ENCODE results near the gene SAMD13.

SAMD13 gene

DNA sequence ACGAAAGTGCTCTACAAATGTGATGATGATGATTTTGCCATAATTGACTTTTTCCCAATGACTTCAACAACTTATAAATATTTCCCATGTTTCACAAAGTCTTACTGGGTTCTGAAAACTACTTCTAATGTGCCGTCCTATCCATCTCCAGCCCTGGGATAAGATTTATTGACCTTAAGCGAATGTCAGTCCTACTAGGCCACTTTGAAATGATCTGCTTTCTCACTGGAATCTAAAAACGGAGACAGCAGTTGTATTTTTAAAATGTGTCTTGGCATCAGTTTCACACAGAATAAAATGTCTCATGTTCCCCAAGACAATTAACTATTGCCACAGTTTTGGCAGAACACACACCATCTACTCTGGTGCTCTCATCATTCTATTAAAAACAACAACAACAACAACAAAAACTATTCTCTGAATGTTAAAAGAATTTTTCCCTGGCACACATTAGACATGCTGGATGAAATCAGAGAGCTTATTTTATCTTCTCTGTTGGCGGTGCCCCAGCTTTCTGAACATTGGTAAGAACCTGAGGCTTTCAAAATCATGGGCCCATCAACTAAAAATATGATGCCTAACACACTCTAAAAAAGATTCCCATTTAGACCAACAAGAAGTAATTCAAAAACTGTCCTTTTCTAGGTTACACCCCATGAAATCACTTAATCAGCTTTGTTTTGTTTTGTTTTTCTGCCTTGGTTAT, 73.6 kb downstream of the SAMD13 start:
- DNase-seq, result no peak

GRCh38 chr1:84376000-84376910, 74.7 kb downstream of the SAMD13 start:
- DNase-seq, result no peak

GRCh38 chr1:84377480-84378095, 76.1 kb downstream of the SAMD13 start:
- no peak for DNase-seq

GRCh38 chr1:84379138-84379916, 77.8 kb downstream of the SAMD13 start:
- no peak for DNase-seq

- no peak for DNase-seq
These were observed 78.3 kb downstream of the SAMD13 start for GRCh38 chr1:84379917-84380180.

DNA sequence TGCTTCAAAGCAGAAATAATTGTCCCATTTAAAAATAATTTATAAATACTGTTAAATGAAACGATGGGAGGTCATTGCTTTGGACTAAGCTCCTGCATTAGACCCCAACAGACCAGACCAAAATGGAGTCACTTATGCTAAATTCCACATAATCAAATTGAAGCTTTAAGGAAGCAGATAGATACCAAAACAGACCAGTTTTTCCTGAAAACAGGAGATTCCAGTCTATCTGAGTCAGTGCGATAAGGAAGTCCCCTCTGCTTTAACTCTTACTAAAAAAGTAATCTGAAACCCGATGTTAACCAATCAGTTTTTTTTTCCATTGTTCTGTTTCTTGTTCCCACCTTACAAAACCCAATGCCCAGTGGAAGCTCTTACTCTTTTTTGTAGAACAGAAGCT, 80.6 kb downstream of the SAMD13 start:
- no peak for DNase-seq

DNA sequence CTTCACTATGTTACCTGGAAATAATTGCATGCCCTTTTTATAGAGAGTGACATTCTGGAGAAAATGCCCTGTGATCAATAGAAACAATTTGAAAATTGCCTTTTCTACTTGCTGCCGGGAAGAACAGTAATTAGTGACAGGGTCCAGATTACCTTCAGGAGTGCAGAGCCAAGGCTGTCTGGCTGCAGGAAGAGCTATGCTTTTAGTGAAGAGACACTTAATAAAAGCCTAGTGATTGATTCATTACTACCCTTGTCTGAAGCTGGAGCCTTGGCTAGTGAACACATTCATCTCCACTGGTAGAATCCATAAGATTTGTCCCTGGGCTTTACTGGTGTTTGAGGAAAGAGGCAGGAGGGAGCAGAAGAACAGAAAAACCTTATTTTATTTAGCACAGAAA, 83.8 kb downstream of the SAMD13 start:
- DNase-seq, result no peak

GRCh38 chr1:84386716-84387479, 85.4 kb downstream of the SAMD13 start:
- no peak for DNase-seq

GRCh38 chr1:84387480-84388163, 86.1 kb downstream of the SAMD13 start:
- DNase-seq, result no peak

DNA sequence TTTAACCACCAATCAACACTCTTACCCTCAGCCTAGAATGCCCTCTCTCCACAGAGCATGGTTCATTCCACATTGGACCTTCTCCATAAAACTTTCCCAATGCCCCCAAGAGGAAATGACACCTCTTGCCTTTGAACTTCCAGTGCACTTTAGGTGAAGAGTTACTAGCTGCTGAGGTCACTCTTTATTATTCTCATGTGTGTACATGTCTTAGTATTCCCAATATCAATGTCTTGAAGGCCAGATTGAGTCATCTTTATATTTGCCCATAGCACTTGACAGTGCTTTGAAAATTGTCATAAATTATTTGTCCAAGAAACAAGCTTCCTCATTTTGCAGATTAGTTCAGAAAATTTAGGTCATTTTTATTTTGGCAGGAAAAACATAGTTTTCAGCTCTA, 88.7 kb downstream of the SAMD13 start:
- no peak for DNase-seq

- no peak for DNase-seq
These were observed 97.0 kb downstream of the SAMD13 start, which contains the start of gene DNASE2B for GRCh38 chr1:84398175-84399155. TSS of gene DNASE2B (plus strand) at chr1:84398484. CDS start at chr1:84398565, 81 bp downstream.
